GM23338 (cell line): ENCODE data around the gene PAK1IP1. TPM values are rescaled to one million over a fixed set of nuclear protein-coding genes. Genes with fewer than 3 reads are reported as not detected.
"Not testable (repeated sequence)": the region's sequence is repeated elsewhere in the genome, so short reads cannot be mapped to it uniquely, and the experiment has no call there.

ENCODE experiments used
- ATAC-seq: fragments of 200-7000 bp; cut with Tn5 transposase; 3 replicates; pipeline ENCODE4 v1.9.1; 2020
- DNase-seq: peaks from one replicate; pipeline ENCODE4 v3.0.0-alpha.2; 2015; ENCODE audit warnings: low spot score
- H2AFZ ChIP-seq: fragments of 200-600 bp; sonication (generic); 2 replicates; pipeline ENCODE4 v1.8.0; 2016; ENCODE audit warnings: antibody characterized with exemption, mild to moderate bottlenecking, moderate library complexity
- H3F3A ChIP-seq: fragments of 200-600 bp; sonication (generic); replicated peaks from 2 replicates; pipeline ENCODE4 v1.8.0; 2017; ENCODE audit warnings: antibody characterized with exemption, mixed run types, low read depth
- H3K27ac ChIP-seq: fragments of 200-600 bp; sonication (generic); 2 replicates; pipeline ENCODE4 v1.6.1; 2016; ENCODE audit warnings: low read depth
- H3K27me3 ChIP-seq: fragments of 200-600 bp; sonication (generic); 2 replicates; pipeline ENCODE4 v1.8.0; 2016; ENCODE audit warnings: mild to moderate bottlenecking, mixed run types, moderate library complexity; ENCODE audit not compliant: insufficient read depth
- H3K36me3 ChIP-seq: fragments of 200-600 bp; sonication (generic); 2 replicates; pipeline ENCODE4 v1.8.0; 2016; ENCODE audit warnings: mild to moderate bottlenecking; ENCODE audit not compliant: insufficient read depth
- H3K4me1 ChIP-seq: fragments of 200-600 bp; sonication (generic); 2 replicates; pipeline ENCODE4 v1.8.0; 2016; ENCODE audit warnings: mild to moderate bottlenecking, moderate library complexity; ENCODE audit not compliant: insufficient read depth
- H3K4me2 ChIP-seq: fragments of 200-600 bp; sonication (generic); 2 replicates; pipeline ENCODE4 v1.7.1; 2017; ENCODE audit warnings: mixed run types
- H3K4me3 ChIP-seq: fragments of 200-600 bp; sonication (generic); 2 replicates; pipeline ENCODE4 v1.6.1; 2016; ENCODE audit warnings: mixed run types
- H3K79me2 ChIP-seq: fragments of 200-600 bp; sonication (generic); replicated peaks from 2 replicates; pipeline ENCODE4 v1.8.0; 2017; ENCODE audit warnings: mild to moderate bottlenecking; ENCODE audit not compliant: insufficient read depth
- H3K9me2 ChIP-seq: fragments of 200-600 bp; sonication (generic); 2 replicates; pipeline ENCODE4 v1.8.0; 2017; ENCODE audit not compliant: insufficient read depth
- H4K20me1 ChIP-seq: fragments of 200-600 bp; sonication (generic); replicated peaks from 2 replicates; pipeline ENCODE4 v1.8.0; 2017; ENCODE audit warnings: mild to moderate bottlenecking; ENCODE audit not compliant: insufficient read depth
- H3K27ac Mint-ChIP-seq: 2 replicates; pipeline ENCODE4 v1.8.0; 2020; ENCODE audit warnings: inconsistent platforms, mild to moderate bottlenecking, moderate library complexity, mixed read lengths
- H3K27me3 Mint-ChIP-seq: 3 replicates; pipeline ENCODE4 v1.8.0; 2022; ENCODE audit warnings: low read depth, mild to moderate bottlenecking, moderate library complexity, mixed read lengths, inconsistent platforms; ENCODE audit not compliant: insufficient read depth, poor library complexity
- H3K36me3 Mint-ChIP-seq: 3 replicates; pipeline ENCODE4 v1.8.0; 2021; ENCODE audit warnings: low read depth, mild to moderate bottlenecking, inconsistent platforms, moderate library complexity, mixed read lengths
- H3K4me1 Mint-ChIP-seq: 3 replicates; pipeline ENCODE4 v1.8.0; 2020; ENCODE audit warnings: mild to moderate bottlenecking, inconsistent platforms, mixed read lengths
- H3K4me3 Mint-ChIP-seq: 3 replicates; pipeline ENCODE4 v1.8.0; 2021; ENCODE audit warnings: moderate library complexity, mild to moderate bottlenecking, inconsistent platforms, mixed read lengths
- H3K9me3 Mint-ChIP-seq: 3 replicates; pipeline ENCODE4 v1.8.0; 2020; ENCODE audit warnings: moderate library complexity, mild to moderate bottlenecking, inconsistent platforms, mixed read lengths
- REST ChIP-seq: IDR thresholded peaks from one replicate; pipeline ENCODE4 v1.6.1; 2018; ENCODE audit warnings: antibody characterized with exemption; ENCODE audit not compliant: unreplicated experiment
- ZNF462 ChIP-seq: fragments of 250-450 bp; sonication (Bioruptor Pico); IDR thresholded peaks from 2 replicates; pipeline ENCODE4 v1.5.0; 2020; ENCODE audit warnings: mild to moderate bottlenecking, moderate library complexity
- polyA plus RNA-seq: library from polyadenylated mRNA; unstranded; fragments of >200 nt; fragmentation: Nextera tagmentation; extraction: Ambion mirVana; gene quantifications from 2 replicates; pipeline ENCODE4 v1.2.1, GENCODE V29; 2016
- total RNA-seq: library from RNA; depleted of rRNA; stranded (reverse); fragments of >200 nt; shearing (Covaris generic); gene quantifications from 2 replicates; pipeline ENCODE4 v1.2.3, GENCODE V29; 2014

PAK1IP1 gene
- total and polyA plus RNA-seq, 2 experiments from 2014 or later: 45.5 to 93.2 TPM

GRCh38 chr6:10740061-10740460 lies 45.3 kb downstream of the PAK1IP1 start (continued):
- no peak for TF ChIP-seq ZNF462 (CRISPR knock-in tag)

GRCh38 chr6:10741643-10742042 lies 46.9 kb downstream of the PAK1IP1 start:
- H3K4me3 Mint-ChIP-seq, H3K27me3 Mint-ChIP-seq, H3K79me2 ChIP-seq, H4K20me1 ChIP-seq, H3K4me3 ChIP-seq, DNase-seq, H3K27ac Mint-ChIP-seq, H3K4me2 ChIP-seq, H3K9me3 Mint-ChIP-seq, H3K36me3 ChIP-seq, H3K27me3 ChIP-seq, H3F3A ChIP-seq, ATAC-seq, H3K27ac ChIP-seq, H3K9me2 ChIP-seq, H2AFZ ChIP-seq: not testable (repeated sequence)
- Mint-ChIP-seq H3K4me1 (peaks cover 14% of the 10 kb centered on the region), H3K36me3 (peaks cover 17% of the 10 kb centered on the region)
- peaks cover 22% of the 10 kb centered on the region; the same call in 1 of the 2 replicates for H3K4me1 ChIP-seq

GRCh38 chr6:10742251-10742650 lies 47.5 kb downstream of the PAK1IP1 start:
- no peak for TF ChIP-seq REST
- H4K20me1 ChIP-seq: no peaks in the 10 kb centered on the region
- Mint-ChIP-seq H3K4me1 (peaks cover 21% of the 10 kb centered on the region), H3K9me3 (no peaks in the 10 kb centered on the region), H3K36me3 (peaks cover 17% of the 10 kb centered on the region), H3K27me3 (peaks cover 5% of the 10 kb centered on the region), H3K4me3 (no peak overlapping the region), H3K27ac (no peak overlapping the region)
- DNase-seq: no peak
- no peaks in the 10 kb centered on the region for H3K36me3 ChIP-seq
- no peak overlapping the region for H3K4me2 ChIP-seq
- H3K4me3 ChIP-seq: no peak overlapping the region
- no peak for ATAC-seq
- no peaks in the 10 kb centered on the region for H3K79me2 ChIP-seq
- H3K4me1 ChIP-seq: peaks cover 27% of the 10 kb centered on the region; the same call in 1 of the 2 replicates
- H3K27ac ChIP-seq: no peak overlapping the region
- peaks cover 14% of the 10 kb centered on the region for H3F3A ChIP-seq
- no peaks in the 10 kb centered on the region for H3K27me3 ChIP-seq
- H3K9me2 ChIP-seq: no peaks in the 10 kb centered on the region
- no peak overlapping the region for H2AFZ ChIP-seq
